Measurements from ENCODE around the gene MTCP1. TPM values are rescaled to one million over a fixed set of nuclear protein-coding genes. Genes with fewer than 3 reads are reported as not detected.

MTCP1 gene
- polyA plus RNA-seq, 3 donors: 1.3 to 23.3 (median 14.8) TPM

DNA sequence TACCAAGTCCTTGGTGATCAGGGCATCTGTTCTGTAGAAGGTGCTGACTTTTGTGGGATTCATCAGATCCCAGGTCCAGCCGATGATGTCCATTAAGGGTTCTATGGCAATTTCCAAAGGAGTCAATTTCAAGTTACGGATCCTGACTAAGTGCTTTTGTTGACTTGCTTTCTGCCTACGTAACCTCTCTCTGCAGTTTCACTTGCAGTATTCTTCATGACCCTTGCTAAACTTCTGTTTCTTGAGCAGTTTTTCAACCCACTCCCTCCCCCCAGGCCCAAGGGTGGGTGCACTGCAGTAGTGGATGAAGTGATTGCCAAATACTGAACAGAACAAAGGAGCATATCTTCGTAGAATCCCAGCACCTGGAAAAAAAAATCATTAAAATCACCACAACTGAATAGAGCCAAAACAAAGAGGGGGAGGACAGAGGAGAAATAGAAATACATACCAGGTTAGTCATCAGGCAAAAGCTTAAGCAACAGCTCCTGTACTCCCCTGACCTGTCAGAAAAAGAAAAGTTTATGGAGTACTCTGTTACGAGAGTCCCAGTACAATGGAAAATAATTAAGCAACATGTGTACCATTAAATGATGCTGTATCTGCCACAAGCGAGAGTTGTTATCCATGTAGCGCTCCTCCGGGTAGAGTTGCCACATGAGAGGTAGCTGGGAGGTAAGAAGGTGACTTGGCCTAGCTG is 5.8 kb downstream of the MTCP1 start:
- Histone ChIP-seq H3K4me3 (replicated peaks in 1 of 3; ENCODE audit: low read depth in 2 of 3, low read length in 3 of 3) (no peak overlapping the region), H3K4me2 (replicated peaks; ENCODE audit: extremely low read depth, low read length, poor library complexity, severe bottlenecking) (no peak overlapping the region), H3K79me2 (ENCODE audit: insufficient read depth, low read length) (peaks cover 8% of the 10 kb centered on the region), H4K20me1 (ENCODE audit: insufficient read depth, low read length) (no peaks in the 10 kb centered on the region), H3K27me3 (ENCODE audit: control insufficient read depth in 2 of 2, insufficient read depth in 2 of 2, low read length in 2 of 2) (no peaks in the 10 kb centered on the region), H3K36me3 (replicated peaks in 1 of 2; ENCODE audit: control insufficient read depth in 1 of 2, insufficient read depth in 2 of 2, low read length in 2 of 2) (peaks cover 7 to 27% of the 10 kb centered on the region in 2 donors), H2AFZ (ENCODE audit: insufficient read depth, low read depth, low read length, poor library complexity, severe bottlenecking) (no peak overlapping the region), H3K9ac (ENCODE audit: insufficient read depth, low read length, poor library complexity, severe bottlenecking) (no peak overlapping the region), H3K27ac (ENCODE audit: low read depth in 1 of 2, low read length in 2 of 2) (no peak overlapping the region), H3K9me3 (replicated peaks in 1 of 2; ENCODE audit: control insufficient read depth in 1 of 2, insufficient read depth in 1 of 2, low read length in 2 of 2) (no peaks in the 10 kb centered on the region), H3K4me1 (ENCODE audit: control insufficient read depth in 1 of 2, insufficient read depth in 2 of 2, low read length in 2 of 2) (peaks cover 6 to 12% of the 10 kb centered on the region in 2 donors)
- no peaks in the 10 kb centered on the region for H3K9me3 Mint-ChIP-seq
- peaks cover 6 to 7% of the 10 kb centered on the region in 2 donors for H3K36me3 Mint-ChIP-seq
- 94% methylated on average over 3 of the region's 8 CpGs for WGBS (ENCODE audit: insufficient coverage)
- no peak for DNase-seq
- H3K27me3 Mint-ChIP-seq (ENCODE audit: low read depth in 3 of 3): peaks cover 0 to 3% (median 0%) of the 10 kb centered on the region in 3 donors
- H3K4me1 Mint-ChIP-seq: peaks cover 13% of the 10 kb centered on the region
- intact Hi-C loops (cut with micrococcal nuclease): no loop called here
- no peak overlapping the region for H3K4me3 Mint-ChIP-seq
- no peak for TF ChIP-seq CTCF (IDR thresholded peaks at IDR 0.05)
- peak overlapping the region in 1 of 7 donors; percentile 15 for H3K27ac Mint-ChIP-seq

DNA sequence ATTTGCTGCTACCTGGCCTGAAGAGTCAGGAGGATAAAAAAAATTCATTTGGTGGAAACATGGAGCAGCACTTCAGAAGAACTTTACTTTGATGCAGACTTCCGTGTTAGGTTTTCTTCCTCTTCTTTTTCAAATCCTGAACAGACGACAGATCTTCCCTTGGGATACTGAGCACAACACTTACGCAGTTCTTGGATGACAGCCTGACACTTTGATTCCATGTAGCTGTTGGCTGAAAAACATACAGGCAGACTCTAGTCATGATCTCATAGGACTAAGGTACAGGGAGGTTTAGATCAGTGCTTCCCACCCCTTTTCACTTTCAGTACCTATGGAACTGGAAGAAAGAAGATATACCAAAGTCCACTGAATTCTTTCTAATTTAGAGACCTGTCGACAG is 9.2 kb downstream of the MTCP1 start:
- Mint-ChIP-seq H3K9me3 (no peaks in the 10 kb centered on the region), H3K27ac (no peak overlapping the region), H3K36me3 (peaks cover 6 to 14% of the 10 kb centered on the region in 2 donors), H3K4me3 (no peak overlapping the region), H3K27me3 (ENCODE audit: low read depth in 3 of 3) (peaks cover 0 to 3% (median 0%) of the 10 kb centered on the region in 3 donors), H3K4me1 (peaks cover 10% of the 10 kb centered on the region)
- Histone ChIP-seq H3K4me1 (ENCODE audit: control insufficient read depth in 1 of 2, insufficient read depth in 2 of 2, low read length in 2 of 2) (peaks cover 6% of the 10 kb centered on the region in 2 donors), H3K9me3 (replicated peaks in 1 of 2; ENCODE audit: control insufficient read depth in 1 of 2, insufficient read depth in 1 of 2, low read length in 2 of 2) (no peaks in the 10 kb centered on the region), H3K4me3 (replicated peaks in 1 of 3; ENCODE audit: low read depth in 2 of 3, low read length in 3 of 3) (no peak overlapping the region), H3K9ac (ENCODE audit: insufficient read depth, low read length, poor library complexity, severe bottlenecking) (no peak overlapping the region), H2AFZ (ENCODE audit: insufficient read depth, low read depth, low read length, poor library complexity, severe bottlenecking) (no peak overlapping the region), H3K36me3 (replicated peaks in 1 of 2; ENCODE audit: control insufficient read depth in 1 of 2, insufficient read depth in 2 of 2, low read length in 2 of 2) (peaks cover 7 to 34% of the 10 kb centered on the region in 2 donors), H4K20me1 (ENCODE audit: insufficient read depth, low read length) (no peaks in the 10 kb centered on the region), H3K4me2 (replicated peaks; ENCODE audit: extremely low read depth, low read length, poor library complexity, severe bottlenecking) (no peak overlapping the region), H3K79me2 (ENCODE audit: insufficient read depth, low read length) (no peaks in the 10 kb centered on the region), H3K27ac (ENCODE audit: low read depth in 1 of 2, low read length in 2 of 2) (no peak overlapping the region), H3K27me3 (ENCODE audit: control insufficient read depth in 2 of 2, insufficient read depth in 2 of 2, low read length in 2 of 2) (no peaks in the 10 kb centered on the region)
- whole genome bisulfite sequencing (ENCODE audit: insufficient coverage): 100% methylated on average over 1 of the region's 4 CpGs
- no peak for DNase-seq
- intact Hi-C loops (cut with micrococcal nuclease): no loop called here
- TF ChIP-seq CTCF (IDR thresholded peaks at IDR 0.05): no peak
